ENCODE results near the gene KRTAP29-1.
"Not testable (repeated sequence)": the region's sequence is repeated elsewhere in the genome, so short reads cannot be mapped to it uniquely, and the experiment has no call there.

Gene KRTAP29-1

GRCh38 chr17:41301916-41302901 lies at the start of gene KRTAP29-1:
Gene KRTAP29-1 (minus strand): TSS chr17:41302851. CDS start chr17:41302851, 0 bp downstream.
- FAIRE-seq = no peak

- no peak for FAIRE-seq
Measured at GRCh38 chr17:41351177-41351576, 48.5 kb upstream of the KRTAP29-1 start.

- not testable (repeated sequence) for FAIRE-seq
Measured at GRCh38 chr17:41350381-41350878, 47.8 kb upstream of the KRTAP29-1 start, which contains the start of gene KRT33A. Gene KRT33A (minus strand): TSS chr17:41350828. CDS start chr17:41350767, 61 bp downstream.

GRCh38 chr17:41347869-41348760 lies 45.5 kb upstream of the KRTAP29-1 start:
- FAIRE-seq = peak; percentile 98

GRCh38 chr17:41346421-41346820 lies 43.8 kb upstream of the KRTAP29-1 start:
- not testable (repeated sequence) for FAIRE-seq

GRCh38 chr17:41345992-41346391 lies 43.3 kb upstream of the KRTAP29-1 start:
- no peak for FAIRE-seq

- FAIRE-seq = no peak
Measured at GRCh38 chr17:41343029-41343428, 40.4 kb upstream of the KRTAP29-1 start.

- no peak for FAIRE-seq
Measured at GRCh38 chr17:41340934-41341861, 38.5 kb upstream of the KRTAP29-1 start.

GRCh38 chr17:41340494-41340893 lies 37.8 kb upstream of the KRTAP29-1 start:
- FAIRE-seq = no peak

GRCh38 chr17:41339571-41340172 lies 37.0 kb upstream of the KRTAP29-1 start:
- FAIRE-seq = no peak

GRCh38 chr17:41338961-41339485 lies 36.4 kb upstream of the KRTAP29-1 start:
- FAIRE-seq = no peak

- FAIRE-seq = no peak
Measured at GRCh38 chr17:41335747-41336146, 33.1 kb upstream of the KRTAP29-1 start.

GRCh38 chr17:41334385-41335305 lies 32.0 kb upstream of the KRTAP29-1 start:
- FAIRE-seq = no peak

- no peak for FAIRE-seq
Measured at GRCh38 chr17:41333836-41334235, 31.2 kb upstream of the KRTAP29-1 start.

- FAIRE-seq = no peak
Measured at GRCh38 chr17:41333098-41333497, 30.4 kb upstream of the KRTAP29-1 start.

GRCh38 chr17:41332239-41332638 lies 29.6 kb upstream of the KRTAP29-1 start:
- no peak for FAIRE-seq

GRCh38 chr17:41331606-41332005 lies 29.0 kb upstream of the KRTAP29-1 start:
- no peak for FAIRE-seq

- no peak for FAIRE-seq
Measured at GRCh38 chr17:41329279-41329948, 26.8 kb upstream of the KRTAP29-1 start.

GRCh38 chr17:41328207-41328606 lies 25.6 kb upstream of the KRTAP29-1 start:
- no peak for FAIRE-seq

All from islet of Langerhans (tissue), 1 donor.